ENCODE measurements around the gene SNX15.

Gene SNX15

DNA sequence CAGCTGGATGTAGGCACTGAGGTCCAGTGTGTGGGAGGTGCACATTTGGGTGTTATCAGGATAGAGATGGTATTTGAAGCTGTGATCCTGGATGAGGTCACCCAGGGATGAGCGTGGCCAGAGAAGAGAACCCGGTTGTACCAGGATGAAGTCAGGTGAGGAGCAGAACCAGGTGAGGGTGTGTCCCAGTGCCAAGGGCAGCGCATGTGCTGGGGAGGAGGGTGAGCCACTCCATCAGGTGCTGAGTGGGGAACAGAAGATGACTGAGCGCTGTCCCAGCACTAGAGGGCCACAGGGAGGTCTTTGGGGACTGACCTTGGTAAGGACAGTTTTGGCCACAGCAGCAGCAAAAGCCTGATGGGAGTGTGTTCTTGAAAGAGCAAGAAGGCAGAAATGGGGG is 10.5 kb upstream of the SNX15 start:
- H3K4me2 ChIP-seq (ENCODE audit: insufficient read depth, low read length): peak overlapping the region; percentile 17; the same call in 1 of the 2 replicates
- DNase-seq: no peak
- ATAC-seq (ENCODE audit: insufficient read depth, low read depth): no peak
- peaks cover 20% of the 10 kb centered on the region for H4K20me1 ChIP-seq (ENCODE audit: insufficient read depth, low read length)
- H3K4me1 ChIP-seq (ENCODE audit: insufficient read depth, low read length): peaks cover 31% of the 10 kb centered on the region
- H3K27me3 ChIP-seq (ENCODE audit: insufficient read depth, low read length, poor library complexity): no peaks in the 10 kb centered on the region
- no peak overlapping the region for H3K27ac ChIP-seq (ENCODE audit: low read length)
- no peaks in the 10 kb centered on the region for H3K9me3 ChIP-seq (ENCODE audit: insufficient read depth, low read length, severe bottlenecking)
- H3K4me3 ChIP-seq (ENCODE audit: low read depth in 1 of 2, low read length in 2 of 2): no peak overlapping the region
- no peak overlapping the region for H2AFZ ChIP-seq (ENCODE audit: low read depth, low read length)
- H3K9ac ChIP-seq (ENCODE audit: low read depth, low read length): no peak overlapping the region
- TF ChIP-seq, protein P1, sequence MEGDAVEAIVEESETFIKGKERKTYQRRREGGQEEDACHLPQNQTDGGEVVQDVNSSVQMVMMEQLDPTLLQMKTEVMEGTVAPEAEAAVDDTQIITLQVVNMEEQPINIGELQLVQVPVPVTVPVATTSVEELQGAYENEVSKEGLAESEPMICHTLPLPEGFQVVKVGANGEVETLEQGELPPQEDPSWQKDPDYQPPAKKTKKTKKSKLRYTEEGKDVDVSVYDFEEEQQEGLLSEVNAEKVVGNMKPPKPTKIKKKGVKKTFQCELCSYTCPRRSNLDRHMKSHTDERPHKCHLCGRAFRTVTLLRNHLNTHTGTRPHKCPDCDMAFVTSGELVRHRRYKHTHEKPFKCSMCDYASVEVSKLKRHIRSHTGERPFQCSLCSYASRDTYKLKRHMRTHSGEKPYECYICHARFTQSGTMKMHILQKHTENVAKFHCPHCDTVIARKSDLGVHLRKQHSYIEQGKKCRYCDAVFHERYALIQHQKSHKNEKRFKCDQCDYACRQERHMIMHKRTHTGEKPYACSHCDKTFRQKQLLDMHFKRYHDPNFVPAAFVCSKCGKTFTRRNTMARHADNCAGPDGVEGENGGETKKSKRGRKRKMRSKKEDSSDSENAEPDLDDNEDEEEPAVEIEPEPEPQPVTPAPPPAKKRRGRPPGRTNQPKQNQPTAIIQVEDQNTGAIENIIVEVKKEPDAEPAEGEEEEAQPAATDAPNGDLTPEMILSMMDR (IDR thresholded peaks at IDR 0.05; ENCODE audit: borderline replicate concordance, extremely low read depth, low read length, poor library complexity, severe bottlenecking): no peak
- no peak for TF ChIP-seq EZH2 (IDR thresholded peaks at IDR 0.05; ENCODE audit: borderline replicate concordance, low read depth, low read length, severe bottlenecking)
- peaks cover 46% of the 10 kb centered on the region for H3K36me3 ChIP-seq (ENCODE audit: insufficient read depth, low read length)
- peaks cover 38% of the 10 kb centered on the region for H3K79me2 ChIP-seq (ENCODE audit: insufficient read depth, low read length)

GRCh38 chr11:65017937-65018336 is 9.3 kb upstream of the SNX15 start:
- H3K27me3 ChIP-seq (ENCODE audit: insufficient read depth, low read length, poor library complexity): no peaks in the 10 kb centered on the region
- H4K20me1 ChIP-seq (ENCODE audit: insufficient read depth, low read length): peaks cover 20% of the 10 kb centered on the region
- TF ChIP-seq, protein P1 (IDR thresholded peaks at IDR 0.05; ENCODE audit: borderline replicate concordance, extremely low read depth, low read length, poor library complexity, severe bottlenecking): no peak
- no peak for TF ChIP-seq EZH2 (IDR thresholded peaks at IDR 0.05; ENCODE audit: borderline replicate concordance, low read depth, low read length, severe bottlenecking)
- no peak overlapping the region for H2AFZ ChIP-seq (ENCODE audit: low read depth, low read length)
- no peak overlapping the region for H3K27ac ChIP-seq (ENCODE audit: low read length)
- H3K36me3 ChIP-seq (ENCODE audit: insufficient read depth, low read length): peaks cover 52% of the 10 kb centered on the region
- H3K9ac ChIP-seq (ENCODE audit: low read depth, low read length): no peak overlapping the region
- H3K79me2 ChIP-seq (ENCODE audit: insufficient read depth, low read length): peaks cover 38% of the 10 kb centered on the region
- ATAC-seq (ENCODE audit: insufficient read depth, low read depth) (no peak), DNase-seq (no peak)
- peaks cover 28% of the 10 kb centered on the region for H3K4me1 ChIP-seq (ENCODE audit: insufficient read depth, low read length)
- H3K4me3 ChIP-seq (ENCODE audit: low read depth in 1 of 2, low read length in 2 of 2): no peak overlapping the region
- no peaks in the 10 kb centered on the region for H3K9me3 ChIP-seq (ENCODE audit: insufficient read depth, low read length, severe bottlenecking)
- no peak overlapping the region for H3K4me2 ChIP-seq (ENCODE audit: insufficient read depth, low read length)

- ATAC-seq (ENCODE audit: insufficient read depth, low read depth) (no peak), DNase-seq (no peak)
- Histone ChIP-seq H3K9ac (ENCODE audit: low read depth, low read length) (no peak overlapping the region), H3K27ac (ENCODE audit: low read length) (no peak overlapping the region), H2AFZ (ENCODE audit: low read depth, low read length) (no peak overlapping the region), H3K36me3 (ENCODE audit: insufficient read depth, low read length) (peaks cover 52% of the 10 kb centered on the region), H3K79me2 (ENCODE audit: insufficient read depth, low read length) (peaks cover 32% of the 10 kb centered on the region), H3K4me1 (ENCODE audit: insufficient read depth, low read length) (peaks cover 21% of the 10 kb centered on the region), H4K20me1 (ENCODE audit: insufficient read depth, low read length) (peaks cover 20% of the 10 kb centered on the region), H3K4me3 (ENCODE audit: low read depth in 1 of 2, low read length in 2 of 2) (no peak overlapping the region), H3K27me3 (ENCODE audit: insufficient read depth, low read length, poor library complexity) (no peaks in the 10 kb centered on the region), H3K4me2 (ENCODE audit: insufficient read depth, low read length) (no peak overlapping the region), H3K9me3 (ENCODE audit: insufficient read depth, low read length, severe bottlenecking) (no peaks in the 10 kb centered on the region)
- no peak for TF ChIP-seq EZH2 (IDR thresholded peaks at IDR 0.05; ENCODE audit: borderline replicate concordance, low read depth, low read length, severe bottlenecking)
- TF ChIP-seq, protein P1 (IDR thresholded peaks at IDR 0.05; ENCODE audit: borderline replicate concordance, extremely low read depth, low read length, poor library complexity, severe bottlenecking): no peak
These were observed 7.4 kb upstream of the SNX15 start for GRCh38 chr11:65019824-65020223.

- no peak overlapping the region for H3K27ac ChIP-seq (ENCODE audit: low read length)
- peaks cover 20% of the 10 kb centered on the region for H4K20me1 ChIP-seq (ENCODE audit: insufficient read depth, low read length)
- no peak overlapping the region for H3K4me3 ChIP-seq (ENCODE audit: low read depth in 1 of 2, low read length in 2 of 2)
- ATAC-seq (ENCODE audit: insufficient read depth, low read depth) (no peak), DNase-seq (no peak)
- H3K79me2 ChIP-seq (ENCODE audit: insufficient read depth, low read length): peaks cover 20% of the 10 kb centered on the region
- TF ChIP-seq, protein P1 (IDR thresholded peaks at IDR 0.05; ENCODE audit: borderline replicate concordance, extremely low read depth, low read length, poor library complexity, severe bottlenecking): no peak
- no peak for TF ChIP-seq EZH2 (IDR thresholded peaks at IDR 0.05; ENCODE audit: borderline replicate concordance, low read depth, low read length, severe bottlenecking)
- no peak overlapping the region for H3K9ac ChIP-seq (ENCODE audit: low read depth, low read length)
- no peak overlapping the region for H3K4me2 ChIP-seq (ENCODE audit: insufficient read depth, low read length)
- no peaks in the 10 kb centered on the region for H3K9me3 ChIP-seq (ENCODE audit: insufficient read depth, low read length, severe bottlenecking)
- H3K27me3 ChIP-seq (ENCODE audit: insufficient read depth, low read length, poor library complexity): no peaks in the 10 kb centered on the region
- H2AFZ ChIP-seq (ENCODE audit: low read depth, low read length): no peak overlapping the region
- peaks cover 52% of the 10 kb centered on the region for H3K36me3 ChIP-seq (ENCODE audit: insufficient read depth, low read length)
- H3K4me1 ChIP-seq (ENCODE audit: insufficient read depth, low read length): peaks cover 9% of the 10 kb centered on the region
These were observed 6.2 kb upstream of the SNX15 start for GRCh38 chr11:65021003-65021402.
